ENCODE data around the gene FBXO3.

FBXO3 gene

DNA sequence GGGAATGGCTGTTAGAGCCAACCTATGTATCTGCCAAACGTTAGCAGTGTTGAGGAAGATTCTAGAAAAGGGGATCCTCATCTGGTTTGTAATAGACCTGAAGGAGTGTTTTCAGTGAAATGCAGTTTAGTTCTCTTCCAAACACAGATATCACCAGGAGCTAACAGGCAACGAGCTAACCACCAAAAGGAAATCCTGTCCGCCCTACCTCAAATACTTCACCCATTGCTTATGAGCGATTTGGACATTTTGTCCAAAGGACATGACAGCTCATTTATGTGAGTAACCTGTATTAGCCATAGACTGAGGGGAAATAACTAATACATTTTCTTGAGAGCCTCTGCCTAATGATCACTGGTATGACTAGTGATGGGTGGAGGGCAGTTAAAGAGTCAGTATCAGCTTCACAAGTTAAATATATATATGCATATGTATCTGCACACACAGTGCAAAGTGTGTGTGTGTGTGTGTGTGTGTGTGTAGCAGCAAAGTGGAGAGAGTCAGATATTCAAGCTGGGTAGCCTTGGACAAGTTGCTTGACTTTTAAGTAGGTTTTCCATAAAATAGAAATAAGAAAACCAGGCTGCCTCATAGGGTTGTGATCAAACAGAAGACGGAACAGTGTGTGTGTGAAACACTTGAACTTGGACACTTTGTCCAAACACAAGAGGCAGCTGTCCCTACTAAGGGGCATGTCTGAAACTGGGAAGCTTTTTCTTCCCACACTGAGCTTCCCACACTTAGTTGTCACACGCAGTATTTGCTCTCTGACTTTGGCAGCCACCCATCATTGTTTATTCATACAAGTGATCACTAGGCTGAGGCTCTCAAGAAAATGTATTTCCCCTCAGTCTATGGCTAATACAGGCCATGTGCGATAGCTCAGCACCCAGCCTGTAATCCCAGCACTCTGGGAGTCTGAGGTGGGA lies 72.8 kb downstream of the FBXO3 start:
- DNase-seq (ENCODE audit: low read depth in 2 of 2) = no peak

DNA sequence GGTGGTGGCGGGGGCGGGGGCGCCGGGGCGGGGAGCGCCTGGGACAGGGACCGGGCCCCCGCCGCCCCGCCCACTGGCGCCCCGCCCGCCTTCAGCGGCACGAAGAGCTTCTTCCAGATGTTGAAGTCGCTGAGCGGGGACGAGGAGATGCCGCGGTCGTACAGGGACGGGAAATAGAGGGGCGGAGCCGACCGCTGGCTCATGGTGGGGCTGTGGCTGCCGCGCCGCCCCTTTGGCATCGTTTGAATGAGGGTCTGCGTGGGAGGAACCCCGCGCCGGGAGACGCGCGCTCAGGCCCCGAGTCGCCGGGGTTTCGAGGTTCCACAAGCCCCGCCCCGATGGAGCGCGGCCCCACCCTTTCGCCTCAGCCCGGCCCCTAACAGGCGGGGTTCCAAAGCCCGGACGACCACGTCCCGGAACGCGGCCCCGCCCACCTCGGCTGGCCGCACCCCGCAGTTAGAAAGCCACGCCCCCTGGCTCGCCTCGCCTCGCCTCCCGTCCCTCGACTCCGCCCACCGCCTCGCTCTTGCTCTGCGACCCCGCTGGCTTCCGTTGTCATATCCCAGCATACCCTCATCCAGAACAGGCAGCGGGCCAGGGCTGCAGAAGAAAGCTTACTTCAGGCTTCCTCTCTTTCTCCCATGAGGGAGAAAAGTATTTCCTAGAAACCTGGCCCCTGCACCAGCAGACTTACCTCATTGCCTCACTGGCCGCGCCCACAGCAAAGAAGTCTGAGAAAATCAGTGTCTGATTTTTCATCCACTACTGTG lies 73.6 kb downstream of the FBXO3 start, which contains the start of gene C11orf91:
Gene C11orf91, minus strand, starts transcription at position 325 of the 770 bp plus-strand sequence. Its CDS starts 86 bp downstream, at position 239.
- DNase-seq (ENCODE audit: low read depth in 2 of 2) = peak; percentile 82 to 89

DNA sequence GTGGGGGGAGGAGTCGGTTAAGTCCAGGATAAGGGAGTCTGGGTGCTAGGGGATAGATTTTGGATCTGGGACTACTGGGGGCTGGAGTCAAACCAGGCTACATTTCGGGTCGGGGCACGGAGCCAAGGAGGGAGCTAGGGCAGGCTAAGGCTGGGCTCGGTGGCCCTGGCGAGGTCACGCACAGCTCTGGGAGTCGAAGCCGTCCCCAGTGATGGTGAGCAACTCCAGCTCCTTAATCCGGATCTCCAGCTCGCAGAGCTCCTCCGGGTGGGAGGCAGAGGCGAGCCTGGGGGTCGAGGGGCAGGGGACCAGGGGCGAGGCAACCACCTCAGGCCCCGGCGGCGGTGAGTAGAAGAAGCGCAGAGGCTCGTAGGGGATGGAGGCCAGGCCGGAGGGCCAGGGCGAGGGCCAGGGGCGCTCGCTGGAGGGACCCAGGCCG lies 74.2 kb downstream of the FBXO3 start:
- no peak for DNase-seq (ENCODE audit: low read depth in 2 of 2)

DNA sequence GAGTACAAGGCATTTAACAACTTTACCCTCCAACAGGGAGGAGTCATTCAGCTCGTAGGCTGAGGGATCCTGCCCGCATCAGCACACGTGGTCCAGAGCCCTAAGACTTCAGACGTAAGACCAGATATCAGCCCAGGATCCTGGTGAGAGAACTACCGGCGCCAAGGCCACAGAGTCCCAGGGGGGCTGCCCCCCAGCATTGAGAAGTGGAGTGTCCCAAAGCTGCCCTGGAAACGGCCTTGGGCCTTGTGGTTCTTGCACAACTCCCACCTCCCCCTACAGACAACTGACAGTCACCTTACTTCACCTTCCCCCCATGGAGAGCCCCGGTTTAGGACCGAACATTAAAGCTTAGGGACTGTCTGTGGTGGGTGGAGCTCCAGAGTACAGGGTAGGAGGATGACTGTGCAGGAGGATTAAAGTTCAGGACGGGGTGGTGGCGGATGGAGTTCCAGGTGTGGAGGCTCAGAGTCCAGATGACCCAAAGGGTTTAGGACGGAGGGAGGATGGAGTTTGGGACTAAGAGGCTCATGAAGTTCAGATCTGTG lies 74.7 kb downstream of the FBXO3 start:
- no peak for DNase-seq (ENCODE audit: low read depth in 2 of 2)

DNA sequence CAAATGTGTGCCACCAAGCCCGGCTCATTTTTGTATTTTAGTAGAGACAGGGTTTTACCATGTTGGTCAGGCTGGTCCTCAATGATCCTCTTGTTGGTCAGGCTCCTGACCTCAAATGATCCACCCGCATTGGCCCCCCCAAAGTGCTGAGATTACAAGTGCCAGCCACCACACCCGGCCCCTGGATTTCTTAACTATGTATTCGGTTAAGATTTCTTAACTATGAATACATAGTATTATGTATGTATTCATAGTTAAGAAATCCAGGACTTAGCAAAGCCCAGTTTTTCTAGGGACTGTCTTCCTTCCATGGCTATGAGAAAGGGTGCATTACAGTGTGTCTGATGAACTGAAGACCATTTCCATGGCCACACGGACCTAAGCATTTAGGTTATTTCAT lies 75.4 kb downstream of the FBXO3 start:
- no peak for DNase-seq (ENCODE audit: low read depth in 2 of 2)

DNA sequence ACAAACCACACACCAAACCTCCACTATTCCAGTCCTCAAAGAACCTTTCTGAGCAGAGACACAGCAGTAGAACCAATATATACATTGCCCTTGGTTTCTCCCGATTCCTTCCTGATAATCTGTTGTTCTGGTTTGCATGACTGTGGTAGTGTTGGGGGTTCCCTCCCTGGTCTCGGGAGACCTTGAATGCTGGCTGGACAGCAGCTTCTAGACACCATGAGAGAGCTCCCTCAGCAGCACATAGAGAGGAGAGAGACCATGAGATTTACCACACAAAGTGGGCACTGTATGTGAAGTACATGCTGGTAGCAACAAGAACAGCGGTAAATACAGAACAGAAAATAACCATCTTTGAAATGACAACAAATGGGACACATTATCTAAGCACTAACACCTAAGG lies 76.3 kb downstream of the FBXO3 start:
- DNase-seq (ENCODE audit: low read depth in 2 of 2) = no peak

DNA sequence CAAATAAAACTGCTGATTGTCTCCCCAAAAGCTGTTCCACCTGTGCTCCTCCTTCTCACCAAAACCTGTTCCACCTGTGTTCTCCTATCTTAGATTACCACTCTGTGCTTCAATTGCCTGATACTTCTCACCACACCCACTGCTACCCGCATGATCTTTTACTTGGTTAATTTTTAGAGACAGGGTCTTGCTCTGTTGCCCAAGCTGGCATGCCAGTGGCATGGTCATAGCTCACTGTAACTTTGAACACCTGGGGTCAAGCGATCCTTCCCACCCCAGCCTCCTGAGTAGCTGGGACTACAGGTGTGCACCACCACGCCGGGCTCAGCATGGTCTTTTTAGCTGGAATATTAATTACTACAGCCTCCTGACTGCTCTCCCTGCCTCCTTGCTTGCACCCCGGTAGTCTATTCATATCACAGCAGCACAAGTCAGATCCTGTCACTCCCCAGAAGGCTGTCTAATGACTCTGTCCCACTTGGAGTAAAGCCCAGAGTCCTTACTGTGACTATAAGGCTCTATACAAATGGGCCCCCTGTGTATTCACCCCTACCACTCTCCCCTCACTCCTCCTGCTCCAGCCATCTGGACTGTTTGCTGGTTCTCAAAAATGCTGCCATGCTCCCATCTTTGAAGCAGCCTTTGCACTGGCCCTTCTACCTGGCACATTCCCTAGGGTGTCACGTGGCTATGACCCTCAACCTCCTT lies 77.2 kb downstream of the FBXO3 start:
- no peak for DNase-seq (ENCODE audit: low read depth in 2 of 2)

DNA sequence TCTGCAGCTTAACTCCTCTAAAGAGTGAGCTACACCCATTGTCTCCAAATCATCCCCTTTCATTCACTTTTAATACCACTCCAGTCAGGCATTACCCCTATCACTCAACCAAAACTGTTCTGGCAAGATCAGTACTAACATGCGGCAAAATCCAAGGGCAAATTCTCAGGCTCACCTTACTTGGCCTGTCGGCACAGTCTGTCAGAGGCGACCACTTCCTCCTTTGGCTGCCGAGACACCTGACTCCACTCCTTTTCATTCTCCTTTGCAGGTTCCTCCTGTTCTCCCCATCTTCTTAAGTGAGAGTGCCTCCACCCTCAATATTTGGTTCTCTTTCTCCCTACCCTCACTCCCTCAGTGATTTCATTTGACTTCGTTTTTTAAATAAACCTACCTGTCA lies 77.9 kb downstream of the FBXO3 start:
- no peak for DNase-seq (ENCODE audit: low read depth in 2 of 2)

DNA sequence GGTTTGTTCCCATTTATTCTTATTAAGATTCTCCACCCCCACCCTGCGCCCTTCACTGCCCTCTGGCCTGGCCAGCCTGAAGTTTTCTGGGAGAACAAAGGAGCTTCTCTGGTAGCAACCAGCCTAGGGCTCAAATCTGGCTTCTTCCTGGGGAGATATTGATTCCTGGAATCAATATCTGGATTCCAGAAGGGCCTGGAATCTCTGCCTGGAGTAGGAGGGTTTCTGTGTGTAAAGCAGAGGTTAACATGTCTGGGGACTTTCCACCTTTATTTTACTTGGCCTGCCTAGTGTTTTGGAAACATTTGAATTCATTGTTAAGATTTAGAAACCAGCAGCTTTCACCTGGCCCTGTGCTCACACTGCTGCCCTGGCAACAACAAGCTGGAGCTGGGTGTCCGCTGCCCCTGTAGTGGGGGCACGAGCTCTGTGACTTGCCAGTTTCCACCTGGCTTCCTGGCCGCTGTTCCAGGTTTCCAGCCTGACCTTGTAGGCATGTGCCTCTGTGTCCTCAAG lies 79.2 kb downstream of the FBXO3 start:
- no peak for DNase-seq (ENCODE audit: low read depth in 2 of 2)

DNA sequence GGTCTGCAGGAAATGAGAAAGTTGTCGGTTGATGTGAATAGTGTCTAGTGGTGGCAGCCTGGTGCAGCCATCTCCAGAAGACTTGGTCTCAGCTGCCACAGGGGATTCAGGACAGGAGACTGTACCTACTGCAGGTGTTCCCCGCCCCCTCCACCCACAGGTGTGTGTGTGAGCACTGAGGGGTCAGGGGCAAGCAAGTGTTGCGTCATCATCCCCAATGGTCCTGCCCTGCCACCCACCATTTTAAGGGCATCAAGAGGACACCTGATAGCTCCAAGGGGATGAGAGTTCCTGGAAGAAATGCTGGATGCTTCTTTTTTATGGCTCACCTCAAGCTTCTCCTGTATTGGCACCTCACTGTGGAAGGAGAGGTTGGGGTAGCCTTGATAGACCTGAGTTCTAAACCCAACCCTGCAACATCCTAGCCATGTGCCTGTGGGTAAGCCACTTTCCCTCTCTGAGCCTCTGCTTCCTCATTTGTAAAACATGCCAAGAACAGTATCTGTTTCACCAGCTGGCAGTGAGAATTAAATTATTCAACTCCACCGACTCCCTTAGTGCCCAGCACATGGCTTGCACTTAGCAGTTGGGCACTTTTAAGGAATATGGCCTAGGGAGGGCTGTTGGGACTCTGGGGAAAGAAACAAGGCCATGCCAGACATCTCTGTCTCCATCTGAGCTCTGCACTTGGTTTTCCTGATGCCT lies 79.8 kb downstream of the FBXO3 start:
- DNase-seq (ENCODE audit: low read depth in 2 of 2) = no peak

DNA sequence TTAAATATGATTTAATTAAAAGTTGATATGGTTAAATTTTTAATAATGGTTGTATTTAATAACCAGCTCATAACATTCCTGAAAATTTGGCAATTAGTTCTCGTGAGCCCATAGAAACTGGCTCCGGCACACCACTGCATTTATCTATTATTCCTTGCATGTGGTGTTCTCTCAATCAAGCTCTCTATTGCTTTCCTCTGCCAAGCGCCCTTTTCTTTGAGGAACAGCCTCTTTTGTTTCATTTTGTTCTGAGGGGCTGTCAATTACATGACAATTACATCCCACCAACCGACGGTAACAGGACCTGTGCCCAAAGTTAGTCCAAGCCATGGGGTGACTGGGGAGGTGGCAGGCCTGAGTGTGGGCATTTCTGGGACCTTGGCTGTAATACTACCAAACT lies 81.8 kb downstream of the FBXO3 start:
- DNase-seq (ENCODE audit: low read depth in 2 of 2) = no peak

DNA sequence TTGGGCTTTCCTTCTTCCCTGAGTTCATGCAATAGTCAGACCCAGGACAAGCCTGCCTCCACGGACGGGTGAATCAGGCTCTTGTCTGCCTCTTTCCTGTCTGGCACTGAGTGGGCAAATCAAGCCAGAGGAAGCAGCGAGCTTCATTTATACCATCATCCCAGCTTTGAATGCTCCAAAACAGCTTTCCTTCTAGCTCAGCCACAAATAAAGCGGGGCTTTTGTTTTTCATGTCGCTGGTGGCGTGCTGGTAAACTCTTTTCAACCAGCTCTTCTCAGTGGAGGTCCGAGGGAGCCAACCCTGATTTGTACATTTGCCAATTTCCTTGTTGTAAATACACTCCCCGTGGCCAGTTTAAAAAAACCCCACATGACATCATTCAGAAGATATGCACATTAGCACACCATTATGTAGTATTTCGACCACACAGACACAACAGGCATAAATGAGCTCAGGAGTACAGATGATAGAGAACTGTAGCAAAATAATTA lies 82.3 kb downstream of the FBXO3 start:
- no peak for DNase-seq (ENCODE audit: low read depth in 2 of 2)

DNA sequence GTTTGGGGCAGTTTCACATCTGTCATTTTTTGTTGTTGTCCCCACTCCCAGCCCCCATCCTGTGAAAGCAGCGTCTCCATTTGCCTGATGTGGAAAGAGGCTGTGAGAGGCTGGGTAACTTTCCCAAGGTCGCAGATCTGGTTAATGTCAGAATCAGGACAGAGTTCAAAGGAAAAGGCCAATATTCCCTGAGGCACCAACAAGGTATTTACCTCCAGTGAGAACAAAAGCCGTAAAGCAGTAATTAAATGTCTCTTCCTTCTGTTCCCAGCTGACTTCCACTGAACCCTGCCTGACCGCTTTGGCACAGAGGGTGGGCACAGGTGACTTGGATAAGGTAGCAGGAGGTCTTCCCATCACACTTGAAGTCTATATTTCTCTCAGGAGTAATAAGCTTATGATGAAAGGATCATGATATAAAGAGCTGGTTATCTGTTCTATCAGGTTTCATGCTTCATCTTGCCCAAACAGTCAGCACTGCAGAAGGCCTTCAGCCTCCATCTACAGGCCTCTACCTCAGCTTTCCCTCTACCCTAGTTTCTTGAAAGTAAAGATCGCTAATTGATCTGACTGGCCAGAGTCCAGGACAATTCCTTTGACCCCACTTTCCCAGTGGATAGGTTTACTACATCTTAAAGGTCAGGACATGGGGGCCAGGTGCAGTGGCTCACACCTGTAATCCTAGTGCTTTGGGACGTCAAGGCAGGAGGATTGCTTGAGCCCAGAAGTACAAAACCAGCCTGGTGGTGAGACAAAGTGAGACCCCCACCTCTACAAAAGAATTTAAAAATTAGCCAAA lies 83.1 kb downstream of the FBXO3 start:
- no peak for DNase-seq (ENCODE audit: low read depth in 2 of 2)

Measured in activated CD8-positive, alpha-beta memory T cell treated with anti-CD3 and anti-CD28 coated beads for 4 hours (primary cell).